Measurements from ENCODE around the gene FAM50B.

FAM50B gene

GRCh38 chr6:3898265-3898994 lies 49.3 kb downstream of the FAM50B start:
- in situ Hi-C loops (cut with MboI; ENCODE audit: low sequenced_read_pairs, unreplicated experiment), result no loop called here
- no peak for DNase-seq (ENCODE audit: low spot score)
- no peak for TF ChIP-seq CTCF (IDR thresholded peaks at IDR 0.05; ENCODE audit: borderline replicate concordance, control extremely low read depth, extremely low read depth, insufficient read depth, missing control alignments)

GRCh38 chr6:3899061-3899460 lies 49.9 kb downstream of the FAM50B start:
- in situ Hi-C loops (cut with MboI; ENCODE audit: low sequenced_read_pairs, unreplicated experiment), result no loop called here
- DNase-seq (ENCODE audit: low spot score), result no peak

GRCh38 chr6:3899970-3900439 lies 50.8 kb downstream of the FAM50B start:
- no peak for DNase-seq (ENCODE audit: low spot score)
- no peak for TF ChIP-seq CTCF (IDR thresholded peaks at IDR 0.05; ENCODE audit: borderline replicate concordance, control extremely low read depth, extremely low read depth, insufficient read depth, missing control alignments)
- in situ Hi-C loops (cut with MboI; ENCODE audit: low sequenced_read_pairs, unreplicated experiment), result no loop called here

More at GRCh38 chr6:3899061-3899460, 49.9 kb downstream of the FAM50B start:
- no peak for TF ChIP-seq CTCF (IDR thresholded peaks at IDR 0.05; ENCODE audit: borderline replicate concordance, control extremely low read depth, extremely low read depth, insufficient read depth, missing control alignments)
